ENCODE data around the gene TNK2. TPM values are rescaled to one million over a fixed set of nuclear protein-coding genes. Genes with fewer than 3 reads are reported as not detected.
A peak's percentile ranks its signal among the peaks of the same experiment; 100 is the strongest.

Gene TNK2
- total and polyA plus RNA-seq, 8 donors = 21.0 to 91.2 (median 25.0) TPM

DNA sequence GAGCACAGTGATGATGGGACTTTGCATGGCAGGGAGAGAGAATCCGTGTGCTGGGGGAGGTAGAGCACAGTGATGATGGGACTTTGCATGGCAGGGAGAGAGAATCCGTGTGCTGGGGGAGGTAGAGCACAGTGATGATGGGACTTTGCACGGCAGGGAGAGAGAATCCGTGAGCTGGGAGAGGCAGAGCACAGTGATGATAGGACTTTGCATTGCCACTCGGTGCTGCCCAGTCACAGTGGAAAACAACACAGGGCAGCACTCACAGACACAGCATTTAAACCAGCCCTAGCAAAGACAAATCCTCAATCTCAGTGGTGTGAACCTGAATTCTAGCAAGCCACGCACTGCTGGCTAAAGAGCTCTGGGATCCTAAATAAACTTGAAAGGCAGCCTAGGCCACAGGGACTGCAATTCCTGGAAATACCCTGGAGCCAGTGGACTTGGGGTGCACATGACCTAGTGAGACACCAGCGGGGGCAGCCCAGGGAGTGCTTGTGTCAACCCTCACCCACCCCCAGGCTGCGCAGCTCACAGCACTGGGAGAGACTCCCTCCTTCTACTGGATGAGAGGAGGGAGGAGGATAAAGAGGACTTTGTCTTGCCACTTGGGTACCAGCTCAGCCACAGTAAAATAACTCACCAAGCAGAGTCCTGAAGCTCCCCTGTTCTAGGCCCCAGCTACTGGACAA lies 23.4 kb upstream of the TNK2 start:
- no peaks in the 10 kb centered on the region for H3K4me1 ChIP-seq
- DNase-seq = no peak
- no peaks in the 10 kb centered on the region for H3K36me3 ChIP-seq
- 78 to 91% methylated on average over 8 of the region's 8 CpGs for WGBS, 2 donors
- H3K4me3 ChIP-seq = no peak overlapping the region
- TF ChIP-seq, protein P1, sequence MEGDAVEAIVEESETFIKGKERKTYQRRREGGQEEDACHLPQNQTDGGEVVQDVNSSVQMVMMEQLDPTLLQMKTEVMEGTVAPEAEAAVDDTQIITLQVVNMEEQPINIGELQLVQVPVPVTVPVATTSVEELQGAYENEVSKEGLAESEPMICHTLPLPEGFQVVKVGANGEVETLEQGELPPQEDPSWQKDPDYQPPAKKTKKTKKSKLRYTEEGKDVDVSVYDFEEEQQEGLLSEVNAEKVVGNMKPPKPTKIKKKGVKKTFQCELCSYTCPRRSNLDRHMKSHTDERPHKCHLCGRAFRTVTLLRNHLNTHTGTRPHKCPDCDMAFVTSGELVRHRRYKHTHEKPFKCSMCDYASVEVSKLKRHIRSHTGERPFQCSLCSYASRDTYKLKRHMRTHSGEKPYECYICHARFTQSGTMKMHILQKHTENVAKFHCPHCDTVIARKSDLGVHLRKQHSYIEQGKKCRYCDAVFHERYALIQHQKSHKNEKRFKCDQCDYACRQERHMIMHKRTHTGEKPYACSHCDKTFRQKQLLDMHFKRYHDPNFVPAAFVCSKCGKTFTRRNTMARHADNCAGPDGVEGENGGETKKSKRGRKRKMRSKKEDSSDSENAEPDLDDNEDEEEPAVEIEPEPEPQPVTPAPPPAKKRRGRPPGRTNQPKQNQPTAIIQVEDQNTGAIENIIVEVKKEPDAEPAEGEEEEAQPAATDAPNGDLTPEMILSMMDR (IDR thresholded peaks at IDR 0.05) = no peak
- H3K27ac ChIP-seq = no peak overlapping the region
- FAIRE-seq = no peak
- no peaks in the 10 kb centered on the region for H3K9me3 ChIP-seq
- ATAC-seq = no peak
- intact Hi-C loops (cut with DNase I) = no loop called here
- no peaks in the 10 kb centered on the region for H3K27me3 ChIP-seq

DNA sequence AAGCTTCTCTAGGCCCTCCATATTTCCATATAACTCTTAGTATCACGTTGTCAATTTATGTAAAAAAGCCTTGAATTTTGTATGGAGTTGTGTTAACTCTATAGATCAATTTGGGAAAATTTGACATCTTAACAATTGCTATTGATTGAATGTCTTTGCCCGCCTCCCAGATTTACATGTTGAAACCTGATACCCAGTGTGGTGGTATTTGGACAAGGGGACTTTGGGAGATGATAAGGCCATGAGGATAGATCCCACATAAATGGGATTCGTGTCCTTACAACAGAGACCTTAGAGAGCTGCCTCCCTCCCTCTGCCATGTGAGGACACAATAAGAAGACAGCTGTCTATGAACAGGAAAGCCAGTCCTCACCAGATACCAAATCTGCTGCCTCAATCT lies 21.1 kb upstream of the TNK2 start:
- 57 to 68% methylated on average over 3 of the region's 3 CpGs for WGBS, 2 donors
- Histone ChIP-seq H3K36me3 (no peaks in the 10 kb centered on the region), H3K4me3 (no peak overlapping the region), H3K27me3 (no peaks in the 10 kb centered on the region), H3K4me1 (no peaks in the 10 kb centered on the region), H3K9me3 (no peaks in the 10 kb centered on the region), H3K27ac (no peak overlapping the region)
- ATAC-seq (no peak), FAIRE-seq (no peak), DNase-seq (no peak)
- TF ChIP-seq, protein P1 (IDR thresholded peaks at IDR 0.05) = no peak
- intact Hi-C loops (cut with DNase I) = no loop called here

DNA sequence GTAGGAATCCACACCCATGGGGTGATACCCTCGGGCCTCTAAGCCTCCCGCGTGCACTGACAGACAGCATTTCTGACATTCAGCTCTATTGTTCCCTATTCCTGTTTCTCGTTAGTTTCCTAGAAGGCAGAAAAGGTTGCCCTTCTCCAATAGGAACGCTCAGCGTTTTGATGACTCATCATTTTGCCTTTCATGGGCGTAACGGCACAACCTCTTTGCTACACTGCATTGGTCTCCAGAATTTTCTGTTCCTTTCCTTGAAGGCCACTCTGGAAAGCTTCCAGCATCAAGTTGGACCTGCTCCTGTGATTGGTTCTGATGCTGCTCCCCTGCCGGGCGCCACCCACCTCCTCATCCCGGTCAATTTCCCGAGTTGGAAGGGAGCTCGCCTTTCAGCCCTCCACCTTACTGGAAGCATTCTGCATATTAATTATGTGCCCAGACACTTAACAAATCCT lies 13.0 kb upstream of the TNK2 start:
- DNase-seq = peak in 1 of 6 donors; percentile 24
- no peaks in the 10 kb centered on the region for H3K4me1 ChIP-seq
- intact Hi-C loops (cut with DNase I) = no loop called here
- no peak for FAIRE-seq
- H3K27me3 ChIP-seq = no peaks in the 10 kb centered on the region
- ATAC-seq = no peak
- no peaks in the 10 kb centered on the region for H3K9me3 ChIP-seq
- H3K27ac ChIP-seq = no peak overlapping the region
- TF ChIP-seq, protein P1 (IDR thresholded peaks at IDR 0.05) = no peak
- no peak overlapping the region for H3K4me3 ChIP-seq
- H3K36me3 ChIP-seq = no peaks in the 10 kb centered on the region
- 63 to 65% methylated on average over 13 of the region's 13 CpGs for WGBS, 2 donors

DNA sequence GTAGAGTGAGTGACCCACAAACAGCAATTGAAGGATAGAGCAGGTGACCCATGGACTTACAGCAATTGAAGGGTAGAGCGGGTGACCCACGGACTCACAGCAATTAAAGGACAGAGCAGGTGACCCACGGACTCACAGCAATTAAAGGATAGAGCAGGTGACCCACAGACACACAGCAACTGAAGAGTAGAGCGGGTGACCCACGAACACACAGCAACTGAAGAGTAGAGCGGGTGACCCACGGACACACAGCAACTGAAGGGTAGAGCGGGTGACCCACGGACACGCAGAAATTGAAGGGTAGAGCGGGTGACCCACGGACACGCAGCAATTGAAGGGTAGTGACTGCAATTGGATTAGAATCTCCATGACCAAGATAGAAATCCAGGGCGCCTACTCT lies 9.8 kb upstream of the TNK2 start:
- DNase-seq (no peak), FAIRE-seq (no peak), ATAC-seq (no peak)
- TF ChIP-seq, protein P1 (IDR thresholded peaks at IDR 0.05) = no peak
- Histone ChIP-seq H3K27ac (no peak overlapping the region), H3K27me3 (no peaks in the 10 kb centered on the region), H3K4me3 (no peak overlapping the region), H3K4me1 (no peaks in the 10 kb centered on the region), H3K9me3 (no peaks in the 10 kb centered on the region), H3K36me3 (no peaks in the 10 kb centered on the region)
- intact Hi-C loops (cut with DNase I) = loop anchor here in 1 of 3 donors (5.0 kb wide), 1 partner anchor 56 kb away; no protein-coding TSS in a partner anchor
- 76 to 90% methylated on average over 14 of the region's 14 CpGs for WGBS, 2 donors

DNA sequence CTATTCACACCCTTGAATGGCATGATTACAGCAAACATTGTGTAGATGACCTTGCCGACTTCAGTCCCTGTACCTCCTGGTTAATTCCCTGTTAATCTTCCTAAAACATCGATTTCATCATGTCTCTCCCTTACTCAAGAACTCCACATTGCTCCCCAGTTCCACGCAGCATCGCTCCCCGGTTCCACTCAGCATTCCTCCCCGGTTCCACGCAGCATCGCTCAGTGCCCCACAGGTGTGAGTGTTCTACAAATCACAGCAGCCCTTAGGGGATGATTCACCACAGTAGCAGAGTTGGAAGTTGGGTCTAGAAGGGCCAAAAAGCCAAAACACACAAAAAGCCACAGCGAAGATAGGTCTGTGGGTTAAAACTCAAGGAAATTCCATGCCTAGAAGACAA lies 8.6 kb upstream of the TNK2 start:
- H3K27ac ChIP-seq = no peak overlapping the region
- H3K27me3 ChIP-seq = no peaks in the 10 kb centered on the region
- H3K4me3 ChIP-seq = no peak overlapping the region
- no peaks in the 10 kb centered on the region for H3K36me3 ChIP-seq
- no peak for DNase-seq
- 66 to 81% methylated on average over 9 of the region's 9 CpGs for WGBS, 2 donors
- no peaks in the 10 kb centered on the region for H3K4me1 ChIP-seq
- TF ChIP-seq, protein P1 (IDR thresholded peaks at IDR 0.05) = no peak
- no peak for FAIRE-seq
- intact Hi-C loops (cut with DNase I) = loop anchor here in 1 of 3 donors (5.0 kb wide), 1 partner anchor 55 kb away; no protein-coding TSS in a partner anchor
- H3K9me3 ChIP-seq = no peaks in the 10 kb centered on the region
- ATAC-seq = no peak

Data from pancreas (tissue), 10 donors.